GM06990 (cell line): ENCODE measurements around the gene CLEC1B.

Experiments used
- DNase-seq: peaks from one replicate; pipeline ENCODE4 v3.0.0-alpha.2; 2011; ENCODE audit not compliant: insufficient read length; ENCODE audit errors: extremely low read depth
- H3K27me3 ChIP-seq: replicated peaks from 2 replicates; pipeline ENCODE4 v1.6.0; 2011; ENCODE audit warnings: low read length; ENCODE audit not compliant: control insufficient read depth, insufficient read depth
- H3K36me3 ChIP-seq: 2 replicates; pipeline ENCODE4 v1.5.1; 2011; ENCODE audit warnings: low read length; ENCODE audit not compliant: control insufficient read depth, insufficient read depth
- H3K4me3 ChIP-seq: replicated peaks from 2 replicates; pipeline ENCODE4 v1.5.1; 2011; ENCODE audit warnings: low read depth, mild to moderate bottlenecking, control low read depth, low read length
- CTCF ChIP-seq: IDR thresholded peaks from 2 replicates; pipeline ENCODE4 v1.5.1; 2011; ENCODE audit warnings: low read length, control low read depth, mild to moderate bottlenecking, inconsistent platforms; ENCODE audit not compliant: insufficient read depth, poor library complexity, severe bottlenecking

CLEC1B gene

GRCh38 chr12:10018386-10018785, 19.5 kb upstream of the CLEC1B start:
- no peak for DNase-seq
- H3K4me3 ChIP-seq = no peak overlapping the region
- no peak for TF ChIP-seq CTCF
- no peaks in the 10 kb centered on the region for H3K36me3 ChIP-seq
- no peaks in the 10 kb centered on the region; the same call in 1 of the 2 replicates for H3K27me3 ChIP-seq

- Histone ChIP-seq H3K27me3 (peaks cover 1% of the 10 kb centered on the region), H3K4me3 (no peak overlapping the region), H3K36me3 (no peaks in the 10 kb centered on the region)
- no peak for TF ChIP-seq CTCF
- no peak for DNase-seq
Observed at GRCh38 chr12:10016881-10017280, 18.0 kb upstream of the CLEC1B start.

GRCh38 chr12:10015450-10015849, 16.5 kb upstream of the CLEC1B start:
- Histone ChIP-seq H3K36me3 (no peaks in the 10 kb centered on the region), H3K4me3 (no peak overlapping the region), H3K27me3 (peaks cover 1% of the 10 kb centered on the region)
- DNase-seq = no peak
- TF ChIP-seq CTCF = no peak

- no peak overlapping the region for H3K4me3 ChIP-seq
- DNase-seq = no peak
- TF ChIP-seq CTCF = no peak
- H3K36me3 ChIP-seq = no peaks in the 10 kb centered on the region
- peaks cover 1% of the 10 kb centered on the region for H3K27me3 ChIP-seq
Observed at GRCh38 chr12:10012630-10013330, 13.9 kb upstream of the CLEC1B start.

- H3K27me3 ChIP-seq = no peaks in the 10 kb centered on the region; the same call in 1 of the 2 replicates
- no peak for DNase-seq
- no peak overlapping the region for H3K4me3 ChIP-seq
- no peaks in the 10 kb centered on the region for H3K36me3 ChIP-seq
- no peak for TF ChIP-seq CTCF
Observed at GRCh38 chr12:10001171-10001776, 2.4 kb upstream of the CLEC1B start.
